HL-60 (cell line): Measurements from ENCODE around the gene ITFG2.

ENCODE experiments used
- DNase-seq, 2 experiments: peaks; one replicate each; pipeline ENCODE4 v3.0.0-alpha.2; 2010 to 2020; ENCODE audit warnings: low read depth in 1 of 2, low spot score in 1 of 2
- H3K27ac ChIP-seq: fragments of 250-450 bp; sonication (Bioruptor Pico); replicated peaks from 2 replicates; pipeline ENCODE4 v1.5.1; 2020; ENCODE audit warnings: mild to moderate bottlenecking, moderate library complexity
- H3K27me3 ChIP-seq: fragments of 250-450 bp; sonication (Bioruptor Pico); 2 replicates; pipeline ENCODE4 v1.5.1; 2021; ENCODE audit warnings: mild to moderate bottlenecking, moderate library complexity; ENCODE audit not compliant: insufficient read depth, poor library complexity, severe bottlenecking
- H3K4me3 ChIP-seq: replicated peaks from 2 replicates; pipeline ENCODE4 v1.5.1; 2011; ENCODE audit warnings: mild to moderate bottlenecking, control low read depth, low read length; ENCODE audit not compliant: insufficient read depth
- CTCF ChIP-seq: IDR thresholded peaks from one replicate; pipeline ENCODE4 v1.5.1; 2011; ENCODE audit warnings: low read length, control low read depth, inconsistent platforms; ENCODE audit not compliant: insufficient read depth
- GABPA ChIP-seq: IDR thresholded peaks from 2 replicates; pipeline ENCODE4 v1.6.1; 2012; ENCODE audit warnings: low read depth
- POLR2AphosphoS5 ChIP-seq: IDR thresholded peaks from 2 replicates; pipeline ENCODE4 v1.6.1; 2012; ENCODE audit warnings: low read depth
- REST ChIP-seq: IDR thresholded peaks from 2 replicates; pipeline ENCODE4 v1.6.1; 2012; ENCODE audit warnings: low read depth; ENCODE audit not compliant: insufficient replicate concordance
- SPI1 ChIP-seq: IDR thresholded peaks from 2 replicates; pipeline ENCODE4 v1.6.1; 2012; ENCODE audit warnings: low read depth, mild to moderate bottlenecking, borderline replicate concordance

ITFG2 gene

GRCh38 chr12:2823483-2823882, 11.0 kb downstream of the ITFG2 start:
- TF ChIP-seq GABPA (no peak), REST (no peak), SPI1 (no peak), POLR2AphosphoS5 (no peak), CTCF (no peak)
- no peak for DNase-seq
- Histone ChIP-seq H3K27ac (no peak overlapping the region), H3K27me3 (no peaks in the 10 kb centered on the region), H3K4me3 (no peak overlapping the region)

- TF ChIP-seq POLR2AphosphoS5 (no peak), GABPA (no peak), CTCF (no peak), SPI1 (no peak), REST (no peak)
- no peak for DNase-seq
- no peak overlapping the region for H3K4me3 ChIP-seq
- H3K27ac ChIP-seq, result no peak overlapping the region
- H3K27me3 ChIP-seq, result no peaks in the 10 kb centered on the region
These were observed 12.1 kb downstream of the ITFG2 start for GRCh38 chr12:2824541-2824940.

GRCh38 chr12:2825132-2825531, 12.7 kb downstream of the ITFG2 start:
- no peak overlapping the region for H3K27ac ChIP-seq
- DNase-seq, result no peak
- TF ChIP-seq REST, result no peak
- no peak for TF ChIP-seq POLR2AphosphoS5
- TF ChIP-seq SPI1, result no peak
- no peak for TF ChIP-seq GABPA
- TF ChIP-seq CTCF, result no peak
- no peaks in the 10 kb centered on the region for H3K27me3 ChIP-seq
- H3K4me3 ChIP-seq, result no peak overlapping the region
